SU-DHL-6 (cell line): ENCODE measurements around the gene HEBP2.

Experiments
- EZH2phosphoT487 ChIP-seq: fragments of 200-600 bp; sonication (generic), shearing (Covaris generic); conservative IDR thresholded peaks from 2 replicates; pipeline ENCODE4 v1.6.1; 2018; ENCODE audit warnings: mild to moderate bottlenecking, antibody characterized with exemption, low read length, moderate library complexity, mixed read lengths
- TF ChIP-seq, protein P1 (sequence below): fragments of 200-600 bp; sonication (generic); IDR thresholded peaks from one replicate; pipeline ENCODE4 v1.5.1; 2017; ENCODE audit warnings: antibody characterized with exemption, mild to moderate bottlenecking, low read length, moderate library complexity; ENCODE audit not compliant: insufficient read depth, poor library complexity, severe bottlenecking

DNA sequence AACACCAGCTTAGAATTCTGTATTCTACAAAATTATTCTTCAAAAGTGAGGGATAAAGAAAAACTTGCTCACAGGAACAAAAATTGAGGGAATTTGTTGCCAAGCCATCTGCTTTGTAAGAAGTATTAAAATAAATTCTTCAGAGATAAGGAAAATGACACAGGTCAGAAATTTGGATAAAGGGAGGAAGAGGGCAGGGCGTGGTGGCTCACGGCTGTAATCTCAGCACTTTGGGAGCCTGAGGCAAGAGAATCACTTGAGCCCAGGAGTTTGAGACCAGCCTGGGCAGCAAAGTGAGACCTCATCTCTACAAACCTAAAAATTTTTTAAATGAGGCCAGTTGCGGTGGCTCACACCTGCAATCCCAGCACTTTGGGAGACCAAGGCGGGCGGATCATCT lies 14.5 kb upstream of the HEBP2 start:
- TF ChIP-seq, protein P1, sequence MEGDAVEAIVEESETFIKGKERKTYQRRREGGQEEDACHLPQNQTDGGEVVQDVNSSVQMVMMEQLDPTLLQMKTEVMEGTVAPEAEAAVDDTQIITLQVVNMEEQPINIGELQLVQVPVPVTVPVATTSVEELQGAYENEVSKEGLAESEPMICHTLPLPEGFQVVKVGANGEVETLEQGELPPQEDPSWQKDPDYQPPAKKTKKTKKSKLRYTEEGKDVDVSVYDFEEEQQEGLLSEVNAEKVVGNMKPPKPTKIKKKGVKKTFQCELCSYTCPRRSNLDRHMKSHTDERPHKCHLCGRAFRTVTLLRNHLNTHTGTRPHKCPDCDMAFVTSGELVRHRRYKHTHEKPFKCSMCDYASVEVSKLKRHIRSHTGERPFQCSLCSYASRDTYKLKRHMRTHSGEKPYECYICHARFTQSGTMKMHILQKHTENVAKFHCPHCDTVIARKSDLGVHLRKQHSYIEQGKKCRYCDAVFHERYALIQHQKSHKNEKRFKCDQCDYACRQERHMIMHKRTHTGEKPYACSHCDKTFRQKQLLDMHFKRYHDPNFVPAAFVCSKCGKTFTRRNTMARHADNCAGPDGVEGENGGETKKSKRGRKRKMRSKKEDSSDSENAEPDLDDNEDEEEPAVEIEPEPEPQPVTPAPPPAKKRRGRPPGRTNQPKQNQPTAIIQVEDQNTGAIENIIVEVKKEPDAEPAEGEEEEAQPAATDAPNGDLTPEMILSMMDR, result no peak
- no peak for TF ChIP-seq EZH2phosphoT487
